GM20000 (cell line): ENCODE data around the gene NOL8.

Source experiments
- DNase-seq: peaks from one replicate; pipeline ENCODE4 v3.0.0; 2012; ENCODE audit warnings: low spot score
- CTCF ChIP-seq: IDR thresholded peaks from 2 replicates; pipeline ENCODE4 v1.5.1; 2012; ENCODE audit warnings: mild to moderate bottlenecking, control low read depth; ENCODE audit errors: extremely low read depth, missing control alignments

Gene NOL8

GRCh38 chr9:92295240-92295790, 29.8 kb downstream of the NOL8 start:
- no peak for DNase-seq

GRCh38 chr9:92294297-92294676, 30.9 kb downstream of the NOL8 start:
- TF ChIP-seq CTCF: no peak
- DNase-seq: no peak

More at GRCh38 chr9:92295240-92295790, 29.8 kb downstream of the NOL8 start:
- no peak for TF ChIP-seq CTCF

- peak; percentile 38 for TF ChIP-seq CTCF
- DNase-seq: peak; percentile 93
These were observed 31.5 kb downstream of the NOL8 start, which contains the start of gene IARS1 for GRCh38 chr9:92293452-92294296. TSS of gene IARS1 (minus strand) at chr9:92293697. CDS start at chr9:92289419, 4,278 bp downstream.

- DNase-seq: no peak
- no peak for TF ChIP-seq CTCF
These were observed 32.1 kb downstream of the NOL8 start for GRCh38 chr9:92293075-92293354.

GRCh38 chr9:92292338-92293074, 32.6 kb downstream of the NOL8 start:
- DNase-seq: no peak
- TF ChIP-seq CTCF: no peak

- no peak for TF ChIP-seq CTCF
- DNase-seq: no peak
These were observed 33.6 kb downstream of the NOL8 start for GRCh38 chr9:92291577-92291976.
